DND-41 (cell line): ENCODE measurements around the gene URM1.

Experiments used
- CTCF ChIP-seq: IDR thresholded peaks from 2 replicates; pipeline ENCODE4 v1.5.1; 2012; ENCODE audit warnings: borderline replicate concordance, low read length, moderate library complexity, mild to moderate bottlenecking; ENCODE audit not compliant: poor library complexity, severe bottlenecking; ENCODE audit errors: extremely low read depth
- EZH2 ChIP-seq: IDR thresholded peaks from 3 replicates; pipeline ENCODE4 v1.6.1; 2012; ENCODE audit warnings: borderline replicate concordance, low read depth, mild to moderate bottlenecking, moderate library complexity, low read length, inconsistent platforms; ENCODE audit not compliant: severe bottlenecking

DNA sequence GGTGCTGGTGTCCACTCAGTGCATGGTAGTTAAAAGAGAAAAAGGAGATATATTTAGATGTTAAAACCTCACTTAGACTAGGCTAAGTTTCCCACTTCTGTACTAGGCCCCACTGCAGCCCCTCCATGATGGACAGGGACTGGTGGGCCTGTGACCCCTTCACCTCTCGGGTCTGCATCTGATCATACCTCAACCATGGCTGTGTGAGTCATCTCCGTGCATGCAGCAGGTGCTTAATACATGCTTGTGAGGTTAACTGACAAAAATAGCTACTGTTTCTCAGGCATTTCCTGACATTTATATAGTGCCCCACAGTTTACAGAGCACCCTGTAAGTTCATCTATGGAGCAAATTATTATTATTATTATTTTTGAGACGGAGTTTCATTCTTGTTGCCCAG is 8.4 kb upstream of the URM1 start:
- TF ChIP-seq CTCF (no peak), EZH2 (no peak)
